Myocyte (in vitro differentiated cells): Measurements from ENCODE around the gene IRF8. TPM values are rescaled to one million over a fixed set of nuclear protein-coding genes. Genes with fewer than 3 reads are reported as not detected.

ENCODE experiments used
- DNase-seq: peaks from one replicate; pipeline ENCODE4 v3.0.0-alpha.2; 2012; ENCODE audit warnings: low read depth
- microRNA-seq: library from miRNA; unstranded; fragments of <30 nt; microRNA quantifications from one replicate; pipeline ENCODE4, GENCODE V29; 2016
- total RNA-seq: library from RNA; depleted of rRNA; stranded (reverse); fragments of >200 nt; gene quantifications from 2 replicates; pipeline ENCODE4 v1.2.3, GENCODE V29; 2014

Gene IRF8
- total RNA-seq, 1 donor from 2014 or later, result not detected

DNA sequence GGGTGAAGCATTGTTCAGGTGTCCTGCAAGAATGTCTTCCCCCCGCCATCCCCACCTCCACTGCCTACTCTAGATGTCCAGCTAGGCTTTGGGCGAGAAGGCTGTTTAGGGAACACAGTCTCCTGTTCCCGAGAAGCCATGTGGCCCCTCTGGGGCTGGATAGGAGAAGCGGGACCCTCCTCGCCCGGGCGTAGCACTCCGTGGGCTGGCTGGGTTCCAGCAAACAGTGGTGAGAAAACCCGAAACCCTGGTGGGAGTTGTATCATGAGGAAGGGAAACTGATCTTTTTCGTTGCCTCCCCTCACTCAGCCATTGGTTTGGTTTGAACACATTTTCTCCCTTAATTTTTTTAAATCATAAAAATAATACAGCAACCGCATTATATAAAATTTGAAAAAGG is 56.6 kb downstream of the IRF8 start:
- DNase-seq, result no peak

DNA sequence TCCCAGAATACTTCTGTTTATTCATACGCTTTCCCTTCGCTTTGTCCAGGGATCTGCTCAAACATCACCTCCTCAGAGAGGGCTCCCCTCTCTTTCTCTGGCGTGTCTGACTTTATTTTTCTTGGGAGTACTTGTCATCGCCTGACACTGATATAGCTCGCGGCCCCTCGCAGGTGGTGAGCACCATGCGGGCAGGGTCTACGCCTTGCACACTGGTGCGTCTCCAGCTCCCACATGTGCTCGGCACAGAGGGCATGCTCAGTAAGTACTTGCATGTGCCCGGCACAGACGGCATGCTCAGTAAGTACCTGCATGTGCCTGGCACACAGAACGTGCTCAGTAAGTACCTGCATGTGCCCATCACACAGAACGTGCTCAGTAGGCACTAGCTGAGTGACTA is 57.5 kb downstream of the IRF8 start:
- DNase-seq, result no peak

GRCh38 chr16:85958731-85959130 is 59.8 kb downstream of the IRF8 start:
- no peak for DNase-seq

- no peak for DNase-seq
Observed at GRCh38 chr16:85959686-85960085, 60.7 kb downstream of the IRF8 start.

- DNase-seq, result no peak
Observed at GRCh38 chr16:85960486-85961046, 61.6 kb downstream of the IRF8 start.

DNA sequence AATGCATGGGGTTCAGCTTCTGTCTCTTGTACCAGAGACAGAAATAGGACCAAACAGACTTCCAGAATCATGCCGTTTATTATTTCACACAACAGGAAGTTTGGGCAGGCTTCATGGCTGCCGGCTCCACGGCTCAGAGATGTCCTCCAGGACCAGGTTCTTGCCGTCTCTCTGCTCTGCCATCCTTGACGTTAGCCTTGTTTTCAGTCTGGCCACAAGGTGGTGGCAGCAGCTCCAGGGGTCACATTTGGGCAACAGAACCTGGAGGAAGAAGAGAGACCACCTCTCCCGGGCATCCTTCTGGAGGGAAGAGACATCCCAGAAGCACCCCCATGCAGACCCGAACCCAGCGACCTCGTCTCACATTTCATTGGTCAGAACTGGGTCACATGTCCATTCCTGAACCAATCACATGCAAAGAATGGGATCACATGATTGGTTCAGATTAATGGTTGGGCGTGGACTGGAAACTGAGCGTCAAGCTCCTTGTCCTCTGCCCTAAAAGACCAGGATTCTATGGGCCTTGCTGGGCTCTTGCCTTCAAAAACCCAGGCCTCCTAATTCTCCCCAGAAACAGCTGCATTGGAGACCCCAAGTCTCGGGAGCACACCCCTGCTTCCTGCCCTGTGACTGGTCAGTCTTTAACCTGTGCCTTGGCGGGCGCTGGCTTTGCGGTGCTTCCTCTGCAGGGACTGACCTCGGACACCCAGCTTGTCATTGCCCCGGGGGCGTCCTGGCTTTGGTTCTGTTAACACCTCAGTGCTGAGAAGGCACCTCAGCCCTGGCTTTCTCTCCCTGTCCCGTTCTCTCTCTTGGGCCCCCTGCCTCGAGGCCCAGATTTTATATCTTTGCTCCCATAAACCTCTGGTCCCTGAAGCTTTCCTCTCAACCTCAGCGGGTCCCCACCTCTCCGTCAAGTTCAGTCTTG is 63.3 kb downstream of the IRF8 start:
- DNase-seq, result no peak

GRCh38 chr16:85963753-85964285 is 64.9 kb downstream of the IRF8 start:
- DNase-seq, result peak; percentile 13

DNA sequence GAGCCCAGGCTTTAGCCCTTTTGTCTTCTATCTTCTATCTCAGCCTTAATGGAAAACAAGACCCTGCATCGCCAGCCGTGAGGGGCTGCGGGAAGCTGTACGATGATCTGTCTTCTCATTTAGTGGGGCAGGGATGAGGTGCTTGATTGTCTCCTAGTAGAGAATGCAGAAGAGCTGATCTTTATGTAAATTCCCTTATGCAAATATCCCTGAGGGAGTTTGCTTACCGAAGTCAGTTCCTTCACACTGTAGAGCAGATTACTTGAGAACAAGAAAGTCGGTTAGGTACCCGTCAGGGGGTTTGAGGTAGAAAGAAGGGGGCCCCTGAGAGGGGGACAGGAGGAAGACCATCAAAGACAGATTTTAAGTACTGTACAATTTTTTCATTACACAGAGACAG is 66.2 kb downstream of the IRF8 start:
- no peak for DNase-seq

DNA sequence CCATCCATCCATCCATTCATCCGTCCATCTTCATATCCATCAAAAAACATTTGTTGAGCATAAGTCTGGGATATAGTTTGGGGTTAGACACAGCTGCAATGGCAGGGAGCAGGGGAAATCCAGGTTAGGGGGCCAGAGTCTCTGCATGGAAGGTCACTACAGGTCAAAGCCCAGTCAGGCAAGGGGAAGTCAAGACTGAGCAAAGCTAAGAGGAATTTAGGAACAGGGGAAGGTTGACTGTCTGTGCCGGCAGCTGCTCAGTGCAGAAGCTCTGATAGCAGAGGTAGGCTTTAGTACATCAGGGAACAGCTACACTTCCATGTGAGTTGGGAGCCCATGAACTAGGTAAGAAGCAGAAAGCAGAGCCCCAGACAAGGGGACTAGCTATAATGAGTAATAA is 68.1 kb downstream of the IRF8 start:
- DNase-seq, result no peak

- DNase-seq, result no peak
Observed at GRCh38 chr16:85968041-85968920, 69.3 kb downstream of the IRF8 start.

DNA sequence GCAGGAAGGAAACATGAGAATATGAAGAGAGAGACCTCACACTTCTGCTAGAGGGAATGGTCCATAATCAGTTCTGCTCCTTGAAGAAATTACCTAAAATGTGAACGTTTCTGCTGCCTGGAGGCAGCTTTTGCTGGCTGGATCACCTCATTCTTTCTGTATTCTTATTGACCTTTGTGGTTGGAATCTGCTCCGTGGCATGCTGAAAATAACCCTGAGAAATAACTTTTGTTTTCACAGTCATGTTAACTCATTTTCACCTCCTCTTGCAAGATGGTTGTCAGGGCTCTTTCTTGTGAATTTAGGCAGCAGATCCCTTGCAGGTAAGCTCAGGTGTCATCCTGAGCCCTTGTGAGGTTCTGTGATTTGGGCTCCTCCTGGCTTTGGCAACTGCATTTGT is 70.2 kb downstream of the IRF8 start:
- DNase-seq, result no peak

- no peak for DNase-seq
Observed at GRCh38 chr16:85969591-85969990, 70.6 kb downstream of the IRF8 start.

DNA sequence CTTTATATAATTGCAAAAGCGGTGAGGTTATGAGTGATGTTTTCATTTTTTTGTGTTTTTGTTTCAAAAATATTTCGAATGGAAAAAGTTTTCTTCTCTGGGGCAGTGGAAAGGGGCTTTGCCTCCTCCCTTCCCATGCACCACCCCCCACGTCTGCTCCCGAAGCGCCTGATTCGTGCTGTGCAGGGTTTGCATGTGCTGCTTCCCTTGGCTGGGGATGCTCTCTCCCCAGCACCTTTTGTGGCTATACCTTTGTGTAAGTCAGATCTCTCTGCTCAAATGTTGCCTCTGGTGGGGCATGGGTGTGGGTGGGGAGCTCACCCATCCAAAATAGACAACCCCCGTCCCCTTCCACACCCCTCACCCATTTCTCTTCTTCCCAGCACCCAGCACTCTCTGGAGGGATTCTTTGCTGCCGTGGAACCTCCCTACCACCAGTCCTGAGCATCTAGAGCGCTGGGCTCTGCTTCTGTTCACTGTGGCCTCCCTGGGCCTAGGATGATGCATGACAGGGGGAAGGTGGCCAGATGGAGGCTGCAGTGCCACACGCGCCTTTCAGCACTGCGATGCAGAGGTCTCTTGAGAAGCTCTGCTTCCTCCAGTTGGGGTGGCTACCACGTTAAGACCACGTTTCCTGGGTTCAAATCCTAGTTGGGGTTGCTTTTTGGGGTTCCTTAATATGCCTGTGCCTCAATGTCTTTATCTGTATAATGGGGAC is 71.2 kb downstream of the IRF8 start:
- no peak for DNase-seq

- DNase-seq, result no peak
Observed at GRCh38 chr16:85970738-85971137, 71.8 kb downstream of the IRF8 start.

Small RNAs within 50 kb of the gene (microRNA-seq; reads per million reads assigned to microRNA genes)
- not detected for gene MIR6774

Other genes with a start within 250 kb of the IRF8 start
- 0.88 and 2.9 TPM in 2 replicates for gene GINS2, start 210.2 kb upstream of the IRF8 start, total RNA-seq
- 0.16 TPM in 1 of 2 replicates, not detected in the other for gene C16orf74, start 148.1 kb upstream of the IRF8 start, total RNA-seq
- 40.3 and 41.6 TPM in 2 replicates for gene EMC8, start 99.6 kb upstream of the IRF8 start, total RNA-seq
- 345 and 400 TPM in 2 replicates for gene COX4I1, start 99.5 kb upstream of the IRF8 start, total RNA-seq